Gastroesophageal sphincter (tissue), 3 donors: ENCODE results near the gene SMYD4.

Source experiments
- CTCF ChIP-seq, 4 experiments: fragments of 200-600 bp in 2 of 4; fragments of 450-650 bp in 2 of 4; sonication (generic) in 1 of 4; IDR thresholded peaks; one replicate each; pipeline ENCODE4 v1.5.1; 2017 to 2019; ENCODE audit warnings: antibody characterized with exemption in 4 of 4, mild to moderate bottlenecking in 2 of 4, moderate library complexity in 2 of 4
- POLR2A ChIP-seq, 2 donors: fragments of 450-650 bp; IDR thresholded peaks; one replicate each; pipeline ENCODE4 v1.6.1; 2017; ENCODE audit warnings: antibody characterized with exemption in 2 of 2, mild to moderate bottlenecking in 2 of 2, moderate library complexity in 1 of 2

GRCh38 chr17:1735418-1735817, 94.3 kb downstream of the SMYD4 start:
- TF ChIP-seq POLR2A (IDR thresholded peaks at IDR 0.05) (no peak), CTCF (IDR thresholded peaks at IDR 0.05) (no peak)
